A549 treated with AZD9567 at 1 μM for 4 hours (cell line): ENCODE data around the gene MSRB3. TPM values are rescaled to one million over a fixed set of nuclear protein-coding genes. Genes with fewer than 3 reads are reported as not detected.

Experiments
- total RNA-seq: library from RNA; stranded (reverse); fragments of 200-300 nt; extraction: Qiagen RNA extraction; gene quantifications from 5 replicates; pipeline ENCODE4 v1.2.3, GENCODE V29; 2022; ENCODE audit not compliant: insufficient read depth

Gene MSRB3
- total RNA-seq, result 20.4 to 23.9 TPM (median 23.2 TPM) in 5 replicates

GRCh38 chr12:65278576-65279368 is at the start of gene MSRB3:
MSRB3 (plus strand) TSS chr12:65278683; CDS start chr12:65308580, 29,897 bp downstream.

Other genes starting within 250 kb of the MSRB3 start
- not detected in 5 replicates for gene WIF1, start 157.4 kb upstream of the MSRB3 start, total RNA-seq
- gene LEMD3, start 109.1 kb upstream of the MSRB3 start, total RNA-seq, result 9.2 to 13.0 TPM (median 11.7 TPM) in 5 replicates